A673 (cell line): Measurements from ENCODE around the gene CLVS2. TPM values are rescaled to one million over a fixed set of nuclear protein-coding genes. Genes with fewer than 3 reads are reported as not detected.

Experiments used
- BruUV-seq: library from RNA; stranded (reverse); fragments of 400-500 nt; replicated peaks from 2 replicates; lab custom pipeline; 2021; lab: Mats Ljungman, UMichigan
- CTCF ChIA-PET: fragments of 300-600 bp; sonication (Branson Sonifier 250); formaldehyde crosslinking; loops from one replicate; lab custom pipeline; 2022; ENCODE audit warnings: antibody characterized with exemption; lab: Charles Lee
- POLR2A ChIA-PET: fragments of 300-600 bp; sonication (Branson Sonifier 250); formaldehyde crosslinking; loops from one replicate; lab custom pipeline; 2022; ENCODE audit warnings: antibody characterized with exemption; ENCODE audit not compliant: low non-redundant PET; lab: Charles Lee
- DNase-seq: peaks from one replicate; pipeline ENCODE4 v3.0.0-alpha.2; 2015; ENCODE audit warnings: low spot score
- H3K27ac ChIP-seq: fragments of 200-600 bp; sonication (generic); 2 replicates; pipeline ENCODE4 v1.5.1; 2016; ENCODE audit warnings: mixed run types, low read depth, mild to moderate bottlenecking, mixed read lengths, antibody characterized with exemption, low read length; ENCODE audit not compliant: poor library complexity, severe bottlenecking
- H3K27me3 ChIP-seq: fragments of 200-600 bp; sonication (generic); replicated peaks from 2 replicates; pipeline ENCODE4 v1.6.1; 2017; ENCODE audit warnings: mixed run types, low read depth, mild to moderate bottlenecking, mixed read lengths, antibody characterized with exemption, low read length; ENCODE audit not compliant: insufficient read depth, poor library complexity
- H3K36me3 ChIP-seq: fragments of 200-600 bp; sonication (generic); 2 replicates; pipeline ENCODE4 v1.6.1; 2016; ENCODE audit warnings: mixed run types, mild to moderate bottlenecking, mixed read lengths, antibody characterized with exemption, low read length; ENCODE audit not compliant: insufficient read depth, poor library complexity, severe bottlenecking
- H3K4me1 ChIP-seq: fragments of 200-600 bp; sonication (generic); 2 replicates; pipeline ENCODE4 v1.6.1; 2017; ENCODE audit warnings: mixed run types, mild to moderate bottlenecking, mixed read lengths, antibody characterized with exemption, low read length; ENCODE audit not compliant: insufficient read depth, poor library complexity, severe bottlenecking
- H3K4me3 ChIP-seq: fragments of 200-600 bp; sonication (generic); 2 replicates; pipeline ENCODE4 v1.5.1; 2016; ENCODE audit warnings: low read depth, mixed run types, mild to moderate bottlenecking, mixed read lengths, low read length; ENCODE audit not compliant: poor library complexity, severe bottlenecking
- H3K9me3 ChIP-seq: fragments of 200-600 bp; sonication (generic); 2 replicates; pipeline ENCODE4 v1.6.1; 2016; ENCODE audit warnings: mixed run types, low read depth, mild to moderate bottlenecking, mixed read lengths, antibody characterized with exemption, low read length; ENCODE audit not compliant: poor library complexity, severe bottlenecking
- CTCF ChIP-seq: fragments of 300-800, 200-600 bp; sonication (generic); conservative IDR thresholded peaks from 2 replicates; pipeline ENCODE4 v1.5.1; 2017; ENCODE audit warnings: low read depth, mild to moderate bottlenecking, antibody characterized with exemption, low read length, moderate library complexity, mixed read lengths
- EZH2 ChIP-seq: fragments of 200-600 bp; sonication (generic); IDR thresholded peaks from 2 replicates; pipeline ENCODE4 v1.6.1; 2017; ENCODE audit warnings: borderline replicate concordance, low read depth, mild to moderate bottlenecking, mixed read lengths, antibody characterized with exemption, low read length; ENCODE audit not compliant: poor library complexity, severe bottlenecking
- intact Hi-C: fragments of 100-400 bp; cut with micrococcal nuclease; formaldehyde crosslinking; loops from one replicate; pipeline ENCODE4 v1.10.0; 2022; ENCODE audit not compliant: unreplicated experiment
- total RNA-seq: library from RNA; stranded (reverse); gene quantifications from 2 replicates; pipeline ENCODE4 v1.2.3, GENCODE V29; 2021

The CLVS2 gene
- total RNA-seq, 1 experiment from 2014 or later = 84.9 TPM

GRCh38 chr6:122996794-122997505 lies 915 bp downstream of the CLVS2 start:
- intact Hi-C loops = loop anchor here (2.0 to 5.0 kb wide), 6 partner anchors 126 to 385 kb away; no protein-coding TSS in a partner anchor
- peak overlapping the region; percentile 86 for H3K4me3 ChIP-seq

GRCh38 chr6:122997541-122998150 lies 1.6 kb downstream of the CLVS2 start:
- no TSS peak for BruUV-seq
- H3K9me3 ChIP-seq = no peaks in the 10 kb centered on the region
- peak overlapping the region; percentile 80 for H3K27ac ChIP-seq
- ChIA-PET CTCF (interaction anchor here (0.7 to 1.7 kb wide), 3 partner anchors 37 to 128 kb away, joined by 3 to 13 read pairs (median 4); no protein-coding TSS in a partner anchor), POLR2A (interaction anchor here (0.5 to 1.2 kb wide), 2 partner anchors 50 to 321 kb away, joined by 5 to 9 read pairs; no protein-coding TSS in a partner anchor)
- intact Hi-C loops = loop anchor here (2.0 to 5.0 kb wide), 6 partner anchors 127 to 385 kb away; no protein-coding TSS in a partner anchor
- H3K27me3 ChIP-seq = no peaks in the 10 kb centered on the region
- peaks cover 11% of the 10 kb centered on the region for H3K36me3 ChIP-seq
- peak; percentile 73 for DNase-seq
- H3K4me1 ChIP-seq = peaks cover 29% of the 10 kb centered on the region
- peak overlapping the region; percentile 86 for H3K4me3 ChIP-seq
- TF ChIP-seq EZH2 (no peak), CTCF (no peak)

More at GRCh38 chr6:122996794-122997505, 915 bp downstream of the CLVS2 start:
- TF ChIP-seq EZH2 (no peak), CTCF (no peak)
- BruUV-seq = TSS peak; percentile 28
- Histone ChIP-seq H3K4me1 (peaks cover 26% of the 10 kb centered on the region), H3K9me3 (no peaks in the 10 kb centered on the region), H3K36me3 (peaks cover 11% of the 10 kb centered on the region), H3K27me3 (no peaks in the 10 kb centered on the region), H3K27ac (peak overlapping the region; percentile 80)
- DNase-seq = peak; percentile 61
- POLR2A ChIA-PET = interaction anchor here (1.2 kb wide), 1 partner anchor 50 kb away, joined by 5 read pairs; no protein-coding TSS in a partner anchor
- CTCF ChIA-PET = interaction anchor here (0.7 to 1.7 kb wide), 2 partner anchors 50 to 127 kb away, joined by 3 to 4 read pairs; no protein-coding TSS in a partner anchor

- peak; percentile 30 for DNase-seq
- ChIA-PET CTCF (interaction anchor here (1.7 kb wide), 1 partner anchor 129 kb away, joined by 4 read pairs; no protein-coding TSS in a partner anchor), POLR2A (interaction anchor here (1.2 kb wide), 1 partner anchor 51 kb away, joined by 5 read pairs; no protein-coding TSS in a partner anchor)
- Histone ChIP-seq H3K27ac (peak overlapping the region; percentile 80), H3K27me3 (no peaks in the 10 kb centered on the region), H3K36me3 (peaks cover 15% of the 10 kb centered on the region), H3K9me3 (no peaks in the 10 kb centered on the region), H3K4me3 (peak overlapping the region; percentile 86), H3K4me1 (peaks cover 27% of the 10 kb centered on the region)
- BruUV-seq = no TSS peak
- TF ChIP-seq CTCF = no peak
- no peak for TF ChIP-seq EZH2
- intact Hi-C loops = loop anchor here (5.0 kb wide), 2 partner anchors 319 to 384 kb away; no protein-coding TSS in a partner anchor
Measured at GRCh38 chr6:122998403-122998975, 2.5 kb downstream of the CLVS2 start.
